Measurements from ENCODE around the gene LMO7. TPM values are rescaled to one million over a fixed set of nuclear protein-coding genes. Genes with fewer than 3 reads are reported as not detected.

The LMO7 gene
- total RNA-seq, 1 experiment from 2014 or later, result 20.4 TPM

DNA sequence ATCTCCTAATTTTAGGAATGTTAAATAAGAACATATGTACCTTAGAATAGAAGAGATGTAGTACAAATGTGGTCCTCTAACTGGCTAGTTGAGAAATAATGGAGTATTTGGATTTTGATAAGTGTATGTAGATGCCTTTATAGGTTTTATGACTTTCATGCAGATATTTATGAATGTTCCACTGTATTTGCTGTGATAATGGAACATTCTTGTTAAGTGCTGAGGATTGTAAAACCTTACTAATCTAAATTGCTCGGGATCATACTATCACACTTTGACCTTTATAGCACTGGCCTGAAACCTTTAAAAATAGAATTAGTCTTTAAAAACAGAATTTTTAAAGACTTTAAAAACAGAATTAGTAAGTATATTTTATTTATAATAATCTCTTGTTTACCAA, 135.1 kb downstream of the LMO7 start:
- Histone ChIP-seq H2BK12ac (ENCODE audit: insufficient read length, low read depth, low read length) (no peak overlapping the region), H3K4me2 (ENCODE audit: insufficient read depth, insufficient read length, low read length) (no peak overlapping the region), H2AFZ (ENCODE audit: low read length) (no peak overlapping the region), H3K79me1 (ENCODE audit: insufficient read depth, low read depth, low read length, poor library complexity, severe bottlenecking) (no peaks in the 10 kb centered on the region), H3T11ph (ENCODE audit: low read length) (no peak overlapping the region), H3K27ac (ENCODE audit: insufficient read length, low read depth, low read length) (no peak overlapping the region), H3K23ac (ENCODE audit: insufficient read length, low read depth, low read length) (no peak overlapping the region), H2BK120ac (ENCODE audit: low read depth, low read length, poor library complexity, severe bottlenecking) (no peak overlapping the region), H3K18ac (ENCODE audit: insufficient read length, low read depth, low read length) (no peak overlapping the region), H2BK15ac (ENCODE audit: low read depth, low read length) (no peak overlapping the region), H4K8ac (replicated peaks; ENCODE audit: insufficient read length, low read depth, low read length) (no peak overlapping the region), H3K9ac (ENCODE audit: extremely low read depth, insufficient read length, low read length) (no peak overlapping the region), H3K56ac (ENCODE audit: insufficient read length, low read depth, low read length) (no peak overlapping the region), H3K4ac (ENCODE audit: low read depth, low read length) (no peak overlapping the region), H3K27me3 (ENCODE audit: insufficient read depth, low read length) (no peaks in the 10 kb centered on the region), H3K23me2 (ENCODE audit: insufficient read length, low read depth, low read length, poor library complexity, severe bottlenecking) (no peaks in the 10 kb centered on the region), H2BK20ac (ENCODE audit: low read depth, low read length, poor library complexity, severe bottlenecking) (no peak overlapping the region), H3K14ac (ENCODE audit: insufficient read depth, low read length) (no peak overlapping the region), H3K79me2 (ENCODE audit: insufficient read depth, low read length) (no peaks in the 10 kb centered on the region), H3K4me1 (ENCODE audit: insufficient read depth, low read length) (no peaks in the 10 kb centered on the region), H3K9me3 (ENCODE audit: control insufficient read depth, low read depth, low read length) (no peaks in the 10 kb centered on the region), H4K20me1 (ENCODE audit: control insufficient read depth, insufficient read depth, insufficient read length) (no peaks in the 10 kb centered on the region), H2BK5ac (ENCODE audit: insufficient read length, low read length) (no peak overlapping the region), H2AK5ac (ENCODE audit: insufficient read length, low read length) (no peak overlapping the region), H4K5ac (ENCODE audit: insufficient read length, low read depth, low read length) (no peak overlapping the region), H4K91ac (ENCODE audit: insufficient read length, low read depth, low read length) (no peak overlapping the region)
- WGBS (ENCODE audit: extremely low coverage, insufficient read length, low lambda C conversion rate), result no CpG with 5 or more reads among the region's 1 CpG
- no peak for DNase-seq
- TF ChIP-seq, protein P1, sequence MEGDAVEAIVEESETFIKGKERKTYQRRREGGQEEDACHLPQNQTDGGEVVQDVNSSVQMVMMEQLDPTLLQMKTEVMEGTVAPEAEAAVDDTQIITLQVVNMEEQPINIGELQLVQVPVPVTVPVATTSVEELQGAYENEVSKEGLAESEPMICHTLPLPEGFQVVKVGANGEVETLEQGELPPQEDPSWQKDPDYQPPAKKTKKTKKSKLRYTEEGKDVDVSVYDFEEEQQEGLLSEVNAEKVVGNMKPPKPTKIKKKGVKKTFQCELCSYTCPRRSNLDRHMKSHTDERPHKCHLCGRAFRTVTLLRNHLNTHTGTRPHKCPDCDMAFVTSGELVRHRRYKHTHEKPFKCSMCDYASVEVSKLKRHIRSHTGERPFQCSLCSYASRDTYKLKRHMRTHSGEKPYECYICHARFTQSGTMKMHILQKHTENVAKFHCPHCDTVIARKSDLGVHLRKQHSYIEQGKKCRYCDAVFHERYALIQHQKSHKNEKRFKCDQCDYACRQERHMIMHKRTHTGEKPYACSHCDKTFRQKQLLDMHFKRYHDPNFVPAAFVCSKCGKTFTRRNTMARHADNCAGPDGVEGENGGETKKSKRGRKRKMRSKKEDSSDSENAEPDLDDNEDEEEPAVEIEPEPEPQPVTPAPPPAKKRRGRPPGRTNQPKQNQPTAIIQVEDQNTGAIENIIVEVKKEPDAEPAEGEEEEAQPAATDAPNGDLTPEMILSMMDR (conservative IDR thresholded peaks at IDR 0.05), result no peak
- Mint-ChIP-seq H3K9me3 (no peaks in the 10 kb centered on the region), H3K36me3 (ENCODE audit: insufficient read depth in 1 of 3, low read depth in 3 of 3) (no peaks in the 10 kb centered on the region), H3K4me3 (no peak overlapping the region), H3K4me1 (peaks cover 0 to 4% of the 10 kb centered on the region in 2 experiments; a peak in 2 of 4 replicates), H3K27me3 (ENCODE audit: low read depth) (no peaks in the 10 kb centered on the region), H3K27ac (no peak overlapping the region)
